GM12878 (cell line): ENCODE data around the gene SH3BGRL2. TPM values are rescaled to one million over a fixed set of nuclear protein-coding genes. Genes with fewer than 3 reads are reported as not detected.

Experiments used
- ATAC-seq: fragments of 200-7000 bp; cut with Tn5 transposase; 3 replicates; pipeline ENCODE4 v1.9.1; 2020; ENCODE audit warnings: mild to moderate bottlenecking, moderate library complexity
- BruUV-seq: library from RNA; stranded (reverse); fragments of 400-500 nt; replicated peaks from 2 replicates; lab custom pipeline; 2021; lab: Mats Ljungman, UMichigan
- CTCF ChIA-PET: fragments of 300-600 bp; sonication (Branson Sonifier 250); formaldehyde crosslinking; extraction: SDS; loops from one replicate; lab custom pipeline; 2021; ENCODE audit warnings: inconsistent platforms; lab: Yijun Ruan, JAX
- POLR2A ChIA-PET: fragments of 350-600 bp; formaldehyde crosslinking; extraction: SDS; loops from one replicate; lab custom pipeline; 2021; ENCODE audit warnings: inconsistent platforms; lab: Charles Lee
- RAD21 ChIA-PET: fragments of 300-600 bp; sonication (Branson Sonifier 250); formaldehyde crosslinking; loops from one replicate; lab custom pipeline; 2023; ENCODE audit warnings: antibody characterized with exemption; ENCODE audit not compliant: unreplicated experiment; lab: Charles Lee
- SMC1A ChIA-PET: fragments of 300-600 bp; sonication (Branson Sonifier 250); formaldehyde crosslinking; loops from one replicate; lab custom pipeline; 2023; ENCODE audit not compliant: unreplicated experiment, uncharacterized antibody; lab: Charles Lee
- DNase-seq: peaks from one replicate; pipeline ENCODE4 v3.0.0-alpha.2; 2011; ENCODE audit warnings: low read depth, low spot score
- FAIRE-seq: peaks from 3 replicates; lab custom pipeline; 2011; peaks lifted over from hg19 to GRCh38; lab: Jason Lieb, UNC
- H2AFZ ChIP-seq: 2 replicates; pipeline ENCODE4 v1.6.0; 2011; ENCODE audit warnings: low read depth, low read length, control low read depth; ENCODE audit not compliant: control insufficient read depth
- H3K27ac ChIP-seq: 2 replicates; pipeline ENCODE4 v1.5.1; 2011; ENCODE audit warnings: control low read depth; ENCODE audit not compliant: control insufficient read depth, insufficient read depth
- H3K27me3 ChIP-seq, 2 experiments: replicated peaks in 1 of 2; 2 replicates each; pipeline versions ENCODE4 v1.6.0 to v1.6.1; 2011; ENCODE audit warnings: low read length in 1 of 2; ENCODE audit not compliant: control insufficient read depth in 2 of 2, insufficient read depth in 2 of 2
- H3K36me3 ChIP-seq, 2 experiments: 2 replicates each; pipeline ENCODE4 v1.5.1; 2011; ENCODE audit warnings: low read length in 1 of 2; ENCODE audit not compliant: control insufficient read depth in 2 of 2, insufficient read depth in 2 of 2
- H3K4me1 ChIP-seq: 2 replicates; pipeline ENCODE4 v1.6.1; 2011; ENCODE audit warnings: mild to moderate bottlenecking, low read length, moderate library complexity, mixed read lengths; ENCODE audit not compliant: control insufficient read depth, insufficient read depth
- H3K4me2 ChIP-seq: 2 replicates; pipeline ENCODE4 v1.6.0; 2011; ENCODE audit warnings: control low read depth; ENCODE audit not compliant: control insufficient read depth, insufficient read depth
- H3K4me3 ChIP-seq: fragments of 200-600 bp; sonication (generic); 2 replicates; pipeline ENCODE4 v1.5.1; 2016
- H3K79me2 ChIP-seq: 2 replicates; pipeline ENCODE4 v1.6.0; 2011; ENCODE audit warnings: low read length; ENCODE audit not compliant: control insufficient read depth, insufficient read depth
- H3K9ac ChIP-seq: 2 replicates; pipeline ENCODE4 v1.8.0; 2011; ENCODE audit warnings: low read length, control low read depth, mixed read lengths; ENCODE audit not compliant: control insufficient read depth, insufficient read depth
- H3K9me3 ChIP-seq: replicated peaks from 3 replicates; pipeline ENCODE4 v1.5.1; 2011; ENCODE audit warnings: mild to moderate bottlenecking, low read length; ENCODE audit not compliant: control insufficient read depth, insufficient read depth
- H4K20me1 ChIP-seq: 2 replicates; pipeline ENCODE4 v1.6.0; 2011; ENCODE audit not compliant: control insufficient read depth, insufficient read depth
- BCLAF1 ChIP-seq: fragments of 450-650 bp; IDR thresholded peaks from 2 replicates; pipeline ENCODE4 v1.6.1; 2017; ENCODE audit warnings: antibody characterized with exemption, mild to moderate bottlenecking, moderate library complexity
- ZBTB40 ChIP-seq: fragments of 450-650 bp; IDR thresholded peaks from 2 replicates; pipeline ENCODE4 v1.6.1; 2016; ENCODE audit warnings: mild to moderate bottlenecking, moderate library complexity, borderline replicate concordance
- ZNF24 ChIP-seq: fragments of 450-650 bp; IDR thresholded peaks from 2 replicates; pipeline ENCODE4 v1.6.1; 2017; ENCODE audit warnings: antibody characterized with exemption, mild to moderate bottlenecking
- WGBS: methylation state at CpG from one replicate; pipeline ENCODE4 v1.1.6; 2016; ENCODE audit warnings: low lambda C conversion rate; ENCODE audit not compliant: insufficient replicate concordance, insufficient coverage; ENCODE audit errors: missing lambda C conversion rate; 5-methylcytosine and 5-hydroxymethylcytosine counted together
- in situ Hi-C: fragments of 300-500 bp; cut with MboI; formaldehyde crosslinking; loops from 9 replicates; pipeline ENCODE4 v1.14.3; 2018; ENCODE audit warnings: mixed read lengths
- intact Hi-C: fragments of 100-400 bp; cut with micrococcal nuclease; formaldehyde crosslinking; loops from one replicate; pipeline ENCODE4 v1.14.2; 2022; ENCODE audit not compliant: unreplicated experiment
- polyA plus RNA-seq, 11 experiments: library from polyadenylated mRNA; depleted of rRNA in 4 of 11; unstranded in 6 of 11; stranded (reverse) in 5 of 11; fragments of >200 nt; fragmentation: Nextera tagmentation in 4 of 11; fragmentation: Illumina TruSeq in 1 of 11; extraction: Ambion mirVana in 4 of 11; extraction: Trizol in 1 of 11; gene quantifications; 1 replicate in 1 of 11; 2 replicates in 10 of 11; pipeline versions ENCODE4 v1.2.1 to v1.2.3, GENCODE V29; 2011 to 2016; ENCODE audit warnings: inconsistent platforms in 2 of 11, missing spikeins in 2 of 11, low read depth in 1 of 11
- total RNA-seq, 4 experiments: library from RNA; depleted of rRNA in 3 of 4; stranded (reverse); fragments of >200 nt in 3 of 4; fragmentation: Illumina TruSeq in 1 of 4; extraction: Trizol in 1 of 4; gene quantifications; 2 replicates each; pipeline versions ENCODE4 v1.2.1 to v1.2.3, GENCODE V29; 2013 to 2021

The SH3BGRL2 gene
- total and polyA plus RNA-seq, 10 of the 15 experiments (the other 5 are each of a cell fraction or from before 2014, with no cell fraction given), result 0.03 to 0.37 (median 0.21) TPM

- FAIRE-seq, result no peak
- BruUV-seq, result no TSS peak
- 52% methylated on average over 5 of the region's 5 CpGs for WGBS
- ChIA-PET RAD21 (no interaction called here), CTCF (interaction anchor here (0.7 kb wide), 1 partner anchor 152 kb away, joined by 3 read pairs; no protein-coding TSS in a partner anchor), POLR2A (no interaction called here), SMC1A (no interaction called here)
- Histone ChIP-seq H3K27me3 (peaks cover 5 to 6% of the 10 kb centered on the region in 2 experiments), H4K20me1 (no peaks in the 10 kb centered on the region), H3K9ac (no peak overlapping the region), H3K4me1 (peaks cover 5% of the 10 kb centered on the region; the same call in 1 of the 2 replicates), H3K4me2 (no peak overlapping the region), H2AFZ (no peak overlapping the region), H3K36me3 (no peaks in the 10 kb centered on the region), H3K79me2 (no peaks in the 10 kb centered on the region), H3K9me3 (no peaks in the 10 kb centered on the region), H3K4me3 (no peak overlapping the region), H3K27ac (no peak overlapping the region)
- in situ Hi-C loops (no loop called here), intact Hi-C loops (no loop called here)
- ATAC-seq, result no peak
- no peak for DNase-seq
- TF ChIP-seq ZBTB40, result peak; percentile 51; the same call in 1 of the 2 replicates
- no peak for TF ChIP-seq BCLAF1
- TF ChIP-seq ZNF24, result no peak
These were observed 2.5 kb upstream of the SH3BGRL2 start for GRCh38 chr6:79628466-79629288.
